SK-N-SH treated with all-trans-retinoic acid at 6 μM for 48 hours (cell line): ENCODE results near the gene KIF2A.

ENCODE experiments used
- SNAI2 ChIP-seq: fragments of 250-450 bp; sonication (Bioruptor Pico); IDR thresholded peaks from 2 replicates; pipeline ENCODE4 v1.5.0; 2020; ENCODE audit warnings: mild to moderate bottlenecking, moderate library complexity
- ZFP3 ChIP-seq: fragments of 250-450 bp; sonication (Bioruptor Pico); IDR thresholded peaks from 2 replicates; pipeline ENCODE4 v1.5.0; 2020; ENCODE audit warnings: mild to moderate bottlenecking, moderate library complexity
- TF ChIP-seq, protein P1 (sequence below): fragments of 250-450 bp; sonication (Bioruptor Pico); IDR thresholded peaks from 2 replicates; pipeline ENCODE4 v1.5.1; 2020; ENCODE audit warnings: low read depth, mild to moderate bottlenecking, moderate library complexity
- TF ChIP-seq, protein P2 (sequence below): fragments of 250-450 bp; sonication (Bioruptor Pico); IDR thresholded peaks from 2 replicates; pipeline ENCODE4 v1.8.0; 2021; ENCODE audit warnings: low read depth, mild to moderate bottlenecking, moderate library complexity, borderline replicate concordance

DNA sequence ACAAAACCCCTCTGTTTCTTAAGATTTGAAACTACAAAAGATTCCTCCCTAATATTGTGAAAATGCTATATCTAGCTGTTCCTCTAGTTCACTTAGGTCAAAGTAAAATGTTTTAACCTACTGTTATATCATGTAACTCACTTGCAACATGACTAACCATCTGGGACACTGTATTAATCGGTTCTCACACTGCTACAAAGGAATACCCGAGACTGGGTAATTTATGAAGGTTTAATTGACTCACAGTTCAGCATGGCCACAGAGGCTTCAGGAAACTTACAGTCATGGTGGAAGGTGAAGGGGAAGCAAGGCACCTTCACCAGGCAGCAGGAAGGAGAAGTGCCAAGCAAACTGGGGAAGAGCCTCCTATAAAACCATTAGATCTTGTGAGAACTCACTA lies 63.0 kb downstream of the KIF2A start:
- TF ChIP-seq ZFP3 (CRISPR knock-in tag): no peak
- no peak for TF ChIP-seq SNAI2 (CRISPR knock-in tag)
- TF ChIP-seq, protein P1, sequence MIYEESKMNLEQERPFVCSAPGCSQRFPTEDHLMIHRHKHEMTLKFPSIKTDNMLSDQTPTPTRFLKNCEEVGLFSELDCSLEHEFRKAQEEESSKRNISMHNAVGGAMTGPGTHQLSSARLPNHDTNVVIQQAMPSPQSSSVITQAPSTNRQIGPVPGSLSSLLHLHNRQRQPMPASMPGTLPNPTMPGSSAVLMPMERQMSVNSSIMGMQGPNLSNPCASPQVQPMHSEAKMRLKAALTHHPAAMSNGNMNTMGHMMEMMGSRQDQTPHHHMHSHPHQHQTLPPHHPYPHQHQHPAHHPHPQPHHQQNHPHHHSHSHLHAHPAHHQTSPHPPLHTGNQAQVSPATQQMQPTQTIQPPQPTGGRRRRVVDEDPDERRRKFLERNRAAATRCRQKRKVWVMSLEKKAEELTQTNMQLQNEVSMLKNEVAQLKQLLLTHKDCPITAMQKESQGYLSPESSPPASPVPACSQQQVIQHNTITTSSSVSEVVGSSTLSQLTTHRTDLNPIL (CRISPR knock-in tag): no peak
- TF ChIP-seq, protein P2, sequence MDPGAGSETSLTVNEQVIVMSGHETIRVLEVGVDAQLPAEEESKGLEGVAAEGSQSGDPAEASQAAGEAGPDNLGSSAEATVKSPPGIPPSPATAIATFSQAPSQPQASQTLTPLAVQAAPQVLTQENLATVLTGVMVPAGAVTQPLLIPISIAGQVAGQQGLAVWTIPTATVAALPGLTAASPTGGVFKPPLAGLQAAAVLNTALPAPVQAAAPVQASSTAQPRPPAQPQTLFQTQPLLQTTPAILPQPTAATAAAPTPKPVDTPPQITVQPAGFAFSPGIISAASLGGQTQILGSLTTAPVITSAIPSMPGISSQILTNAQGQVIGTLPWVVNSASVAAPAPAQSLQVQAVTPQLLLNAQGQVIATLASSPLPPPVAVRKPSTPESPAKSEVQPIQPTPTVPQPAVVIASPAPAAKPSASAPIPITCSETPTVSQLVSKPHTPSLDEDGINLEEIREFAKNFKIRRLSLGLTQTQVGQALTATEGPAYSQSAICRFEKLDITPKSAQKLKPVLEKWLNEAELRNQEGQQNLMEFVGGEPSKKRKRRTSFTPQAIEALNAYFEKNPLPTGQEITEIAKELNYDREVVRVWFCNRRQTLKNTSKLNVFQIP (CRISPR knock-in tag): no peak
